K562 (cell line): ENCODE measurements around the gene GSTO2. TPM values are rescaled to one million over a fixed set of nuclear protein-coding genes. Genes with fewer than 3 reads are reported as not detected.
A peak's percentile ranks its signal among the peaks of the same experiment; 100 is the strongest.

ENCODE experiments used
- ATF4 ChIP-seq: fragments of 450-650 bp; formaldehyde crosslinking; IDR thresholded peaks from 2 replicates; pipeline ENCODE4 v1.4.0; 2022; ENCODE audit warnings: mild to moderate bottlenecking, moderate library complexity
- ATF7 ChIP-seq: fragments of 450-650 bp; IDR thresholded peaks from 2 replicates; pipeline ENCODE4 v1.7.1; 2014; ENCODE audit warnings: mild to moderate bottlenecking, moderate library complexity
- CBFA2T3 ChIP-seq: fragments of 450-650 bp; IDR thresholded peaks from 2 replicates; pipeline ENCODE4 v1.6.1; 2017
- DDX20 ChIP-seq: fragments of 450-650 bp; IDR thresholded peaks from 2 replicates; pipeline ENCODE4 v1.6.1; 2016; ENCODE audit warnings: missing genetic modification characterization, low read depth, mild to moderate bottlenecking, missing compliant biosample characterization, moderate library complexity
- DPF2 ChIP-seq: fragments of 450-650 bp; IDR thresholded peaks from 2 replicates; pipeline ENCODE4 v1.6.1; 2016
- EP300 ChIP-seq: IDR thresholded peaks from 2 replicates; pipeline ENCODE4 v1.6.1; 2012; ENCODE audit warnings: low read length, improper control_type of control experiment
- JUND ChIP-seq, 2 experiments: IDR thresholded peaks; 2 replicates in 1 of 2; 3 replicates in 1 of 2; pipeline ENCODE4 v1.6.1; 2011; ENCODE audit warnings: borderline replicate concordance in 2 of 2, low read depth in 2 of 2, low read length in 2 of 2, improper control_type of control experiment in 1 of 2, missing biosample characterization in 1 of 2, missing genetic modification characterization in 1 of 2, missing genetic modification reagents in 1 of 2
- LEF1 ChIP-seq: fragments of 450-650 bp; IDR thresholded peaks from 2 replicates; pipeline ENCODE4 v1.6.1; 2016; ENCODE audit warnings: mild to moderate bottlenecking
- MBD2 ChIP-seq: sonication (generic); IDR thresholded peaks from 2 replicates; pipeline ENCODE4 v1.6.1; 2016; ENCODE audit warnings: low read depth, borderline replicate concordance
- MYC ChIP-seq, 2 experiments: fragments of 250-450 bp in 1 of 2; sonication (Bioruptor Pico) in 1 of 2; IDR thresholded peaks; 2 replicates each; pipeline versions ENCODE4 v1.5.1 to v1.6.1; 2012 to 2021; ENCODE audit warnings: low read depth in 2 of 2, borderline replicate concordance in 1 of 2, improper control_type of control experiment in 1 of 2, low read length in 1 of 2, mild to moderate bottlenecking in 1 of 2, moderate library complexity in 1 of 2
- NCOR1 ChIP-seq: fragments of 450-650 bp; IDR thresholded peaks from 2 replicates; pipeline ENCODE4 v1.6.1; 2016; ENCODE audit warnings: mild to moderate bottlenecking, moderate library complexity
- RAD51 ChIP-seq: fragments of 450-650 bp; IDR thresholded peaks from 2 replicates; pipeline ENCODE4 v1.7.1; 2016; ENCODE audit warnings: low read depth, mild to moderate bottlenecking, borderline replicate concordance
- SMAD4 ChIP-seq: fragments of 250-450 bp; sonication (Bioruptor Pico); conservative IDR thresholded peaks from 2 replicates; pipeline ENCODE4 v1.8.0; 2021; ENCODE audit warnings: inconsistent platforms, mild to moderate bottlenecking, moderate library complexity
- SNRNP70 ChIP-seq: fragments of 200-400 bp; formaldehyde crosslinking; optimal IDR thresholded peaks from 2 replicates; pipeline ENCODE3; 2017; ENCODE audit warnings: low read depth, low read length
- SRSF9 ChIP-seq: fragments of 200-400 bp; formaldehyde crosslinking; IDR thresholded peaks from 2 replicates; pipeline ENCODE4 v1.6.1; 2017; ENCODE audit warnings: low read depth, low read length, borderline replicate concordance
- TAL1 ChIP-seq: fragments of 450-650 bp; IDR thresholded peaks from 2 replicates; pipeline ENCODE4 v1.6.1; 2016; ENCODE audit warnings: mild to moderate bottlenecking
- TEAD4 ChIP-seq, 2 experiments: sonication (generic) in 1 of 2; formaldehyde crosslinking in 1 of 2; IDR thresholded peaks; 2 replicates each; pipeline versions ENCODE4 v1.6.1 to v1.8.0; 2012 to 2022; ENCODE audit warnings: borderline replicate concordance in 1 of 2, inconsistent platforms in 1 of 2, low read length in 1 of 2, mild to moderate bottlenecking in 1 of 2, missing genetic modification reagents in 1 of 2
- ZEB2 ChIP-seq: fragments of 450-650 bp; IDR thresholded peaks from 2 replicates; pipeline ENCODE4 v1.6.1; 2016
- ZNF592 ChIP-seq: fragments of 450-650 bp; IDR thresholded peaks from 2 replicates; pipeline ENCODE4 v1.6.1; 2017; ENCODE audit warnings: antibody characterized with exemption, mild to moderate bottlenecking
- polyA plus RNA-seq, 8 experiments: library from polyadenylated mRNA; depleted of rRNA in 4 of 8; stranded (reverse) in 5 of 8; unstranded in 3 of 8; fragments of >200 nt; fragmentation: Nextera tagmentation in 2 of 8; fragmentation: Illumina TruSeq in 1 of 8; extraction: Ambion mirVana in 2 of 8; extraction: Trizol in 1 of 8; gene quantifications; 2 replicates each; pipeline versions ENCODE4 v1.2.1 to v1.2.3, GENCODE V29; 2011 to 2014; ENCODE audit warnings: inconsistent platforms in 1 of 8, missing spikeins in 1 of 8
- total RNA-seq, 7 experiments: library from RNA; depleted of rRNA in 6 of 7; stranded (reverse); fragments of >200 nt in 6 of 7; fragmentation: Illumina TruSeq in 2 of 7; extraction: Trizol in 2 of 7; gene quantifications; 2 replicates each; pipeline versions ENCODE4 v1.2.1 to v1.2.3, GENCODE V29; 2011 to 2021; ENCODE audit warnings: low replicate concordance in 1 of 7
- TF ChIP-seq, protein P1 (sequence below): fragments of 250-450 bp; sonication (Bioruptor Pico); IDR thresholded peaks from 2 replicates; pipeline ENCODE4 v1.5.0; 2022; ENCODE audit warnings: mild to moderate bottlenecking

The GSTO2 gene
- total and polyA plus RNA-seq, 9 of the 15 experiments (the other 6 are each of a cell fraction or from before 2014, with no cell fraction given) = 0.18 to 1.8 (median 0.90) TPM

GRCh38 chr10:104347295-104348045 lies 78.5 kb downstream of the GSTO2 start (continued):
- peak; percentile 56; the same call in 1 of the 2 replicates for TF ChIP-seq ZNF592
- TF ChIP-seq CBFA2T3 = peak; percentile 69
- TF ChIP-seq ATF4 (CRISPR knock-in tag) = no peak
- peak; percentile 76 for TF ChIP-seq EP300
- peak; percentile 49; the same call in 1 of the 2 replicates for TF ChIP-seq LEF1
- peak; percentile 49 for TF ChIP-seq TEAD4 (IDR thresholded peaks at IDR 0.05; ENCODE audit: low read length)
- no peak for TF ChIP-seq TEAD4 (CRISPR knock-in tag; IDR thresholded peaks at IDR 0.05; ENCODE audit: borderline replicate concordance)
- no peak for TF ChIP-seq JUND (IDR thresholded peaks at IDR 0.05; ENCODE audit: borderline replicate concordance, low read depth, low read length)
- peak; percentile 21; the same call in 2 of the 3 replicates for TF ChIP-seq JUND (tag; IDR thresholded peaks at IDR 0.05; ENCODE audit: borderline replicate concordance, low read depth, low read length)
- no peak for TF ChIP-seq SRSF9
- peak; percentile 42; the same call in 1 of the 2 replicates for TF ChIP-seq NCOR1
- no peak for TF ChIP-seq MBD2
- no peak for TF ChIP-seq DDX20
- TF ChIP-seq DPF2 = peak; percentile 67
- no peak for TF ChIP-seq ATF7
- peak; percentile 43; the same call in 1 of the 2 replicates for TF ChIP-seq SMAD4 (CRISPR knock-in tag)
- peak; percentile 30; the same call in 1 of the 2 replicates for TF ChIP-seq ZEB2
- 0 out of 2 replicates have a peak, but pooled peaks have one; percentile 33 for TF ChIP-seq MYC (IDR thresholded peaks at IDR 0.05; ENCODE audit: low read depth, low read length)
- TF ChIP-seq MYC (CRISPR knock-in tag; IDR thresholded peaks at IDR 0.05; ENCODE audit: borderline replicate concordance, low read depth) = no peak
- no peak for TF ChIP-seq SNRNP70
- TF ChIP-seq TAL1 = peak; percentile 59
- TF ChIP-seq, protein P1, sequence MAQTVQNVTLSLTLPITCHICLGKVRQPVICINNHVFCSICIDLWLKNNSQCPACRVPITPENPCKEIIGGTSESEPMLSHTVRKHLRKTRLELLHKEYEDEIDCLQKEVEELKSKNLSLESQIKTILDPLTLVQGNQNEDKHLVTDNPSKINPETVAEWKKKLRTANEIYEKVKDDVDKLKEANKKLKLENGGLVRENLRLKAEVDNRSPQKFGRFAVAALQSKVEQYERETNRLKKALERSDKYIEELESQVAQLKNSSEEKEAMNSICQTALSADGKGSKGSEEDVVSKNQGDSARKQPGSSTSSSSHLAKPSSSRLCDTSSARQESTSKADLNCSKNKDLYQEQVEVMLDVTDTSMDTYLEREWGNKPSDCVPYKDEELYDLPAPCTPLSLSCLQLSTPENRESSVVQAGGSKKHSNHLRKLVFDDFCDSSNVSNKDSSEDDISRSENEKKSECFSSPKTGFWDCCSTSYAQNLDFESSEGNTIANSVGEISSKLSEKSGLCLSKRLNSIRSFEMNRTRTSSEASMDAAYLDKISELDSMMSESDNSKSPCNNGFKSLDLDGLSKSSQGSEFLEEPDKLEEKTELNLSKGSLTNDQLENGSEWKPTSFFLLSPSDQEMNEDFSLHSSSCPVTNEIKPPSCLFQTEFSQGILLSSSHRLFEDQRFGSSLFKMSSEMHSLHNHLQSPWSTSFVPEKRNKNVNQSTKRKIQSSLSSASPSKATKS = no peak
- peak; percentile 24; the same call in 1 of the 2 replicates for TF ChIP-seq RAD51
